Neural cell (in vitro differentiated cells): ENCODE results near the gene NPAS2. TPM values are rescaled to one million over a fixed set of nuclear protein-coding genes. Genes with fewer than 3 reads are reported as not detected.

Experiments used
- H2AFZ ChIP-seq: fragments of 200-600, 300-800 bp; sonication (generic), shearing (Covaris generic); 2 replicates; pipeline ENCODE4 v1.6.0; 2014; ENCODE audit warnings: low read depth, mild to moderate bottlenecking, antibody characterized with exemption, low read length, moderate library complexity
- H3F3A ChIP-seq: fragments of 200-600 bp; shearing (Covaris generic); 2 replicates; pipeline ENCODE4 v1.6.1; 2016; ENCODE audit warnings: mild to moderate bottlenecking, moderate library complexity, mixed read lengths, antibody characterized with exemption, low read length; ENCODE audit not compliant: insufficient read depth, poor library complexity, severe bottlenecking
- H3K27ac ChIP-seq: fragments of 200-600, 300-800 bp; sonication (generic), shearing (Covaris generic); 2 replicates; pipeline ENCODE4 v1.5.1; 2014; ENCODE audit warnings: mild to moderate bottlenecking, low read length, moderate library complexity
- H3K27me3 ChIP-seq: fragments of 300-800, 200-600 bp; sonication (generic), shearing (Covaris generic); 2 replicates; pipeline ENCODE4 v1.6.0; 2014; ENCODE audit warnings: mild to moderate bottlenecking, low read depth, low read length, moderate library complexity; ENCODE audit not compliant: insufficient read depth
- H3K36me3 ChIP-seq: fragments of 300-800, 200-600 bp; sonication (generic), shearing (Covaris generic); 2 replicates; pipeline ENCODE4 v1.5.1; 2014; ENCODE audit warnings: mild to moderate bottlenecking, antibody characterized with exemption, low read length, moderate library complexity; ENCODE audit not compliant: insufficient read depth
- H3K4me2 ChIP-seq: fragments of 300-800, 200-600 bp; sonication (generic), shearing (Covaris generic); 2 replicates; pipeline ENCODE4 v1.6.0; 2014; ENCODE audit warnings: mild to moderate bottlenecking, low read length
- H3K4me3 ChIP-seq: fragments of 300-800, 200-600 bp; sonication (generic), shearing (Covaris generic); 2 replicates; pipeline ENCODE4 v1.5.1; 2014; ENCODE audit warnings: mild to moderate bottlenecking, low read length, moderate library complexity
- H3K79me2 ChIP-seq: fragments of 200-600 bp; shearing (Covaris generic); replicated peaks from 2 replicates; pipeline ENCODE4 v1.6.0; 2014; ENCODE audit warnings: mild to moderate bottlenecking, low read length, moderate library complexity; ENCODE audit not compliant: insufficient read depth
- H3K9ac ChIP-seq: fragments of 300-800, 200-600 bp; sonication (generic), shearing (Covaris generic); 2 replicates; pipeline ENCODE4 v1.6.1; 2016; ENCODE audit warnings: mild to moderate bottlenecking, low read length, mixed read lengths
- H3K9me2 ChIP-seq: fragments of 200-600 bp; shearing (Covaris generic); 2 replicates; pipeline ENCODE4 v1.6.1; 2016; ENCODE audit warnings: mild to moderate bottlenecking, low read length, mixed read lengths; ENCODE audit not compliant: insufficient read depth
- H3K9me3 ChIP-seq: fragments of 200-600, 300-800 bp; sonication (generic), shearing (Covaris generic); 2 replicates; pipeline ENCODE4 v1.6.1; 2016; ENCODE audit warnings: mild to moderate bottlenecking, mixed run types, low read length, moderate library complexity, mixed read lengths
- H4K20me1 ChIP-seq: fragments of 200-600 bp; shearing (Covaris generic); 2 replicates; pipeline ENCODE4 v1.6.1; 2016; ENCODE audit warnings: mild to moderate bottlenecking, mixed run types; ENCODE audit not compliant: insufficient read depth
- CTCF ChIP-seq: fragments of 450-650 bp; IDR thresholded peaks from 2 replicates; pipeline ENCODE4 v1.5.1; 2014; ENCODE audit warnings: antibody characterized with exemption, mild to moderate bottlenecking, moderate library complexity; ENCODE audit not compliant: poor library complexity, severe bottlenecking
- EP300 ChIP-seq: fragments of 450-650 bp; conservative IDR thresholded peaks from 2 replicates; pipeline ENCODE4 v1.6.1; 2014; ENCODE audit warnings: antibody characterized with exemption, mild to moderate bottlenecking, moderate library complexity; ENCODE audit not compliant: poor library complexity, severe bottlenecking
- EZH2 ChIP-seq: fragments of 200-600, 300-800 bp; shearing (Covaris generic), sonication (generic); IDR thresholded peaks from 2 replicates; pipeline ENCODE4 v1.6.1; 2014; ENCODE audit warnings: antibody characterized with exemption, low read length, borderline replicate concordance, mild to moderate bottlenecking; ENCODE audit not compliant: insufficient read depth, poor library complexity, severe bottlenecking
- MXI1 ChIP-seq: fragments of 450-650 bp; conservative IDR thresholded peaks from 2 replicates; pipeline ENCODE4 v1.6.1; 2014; ENCODE audit warnings: antibody characterized with exemption, mild to moderate bottlenecking; ENCODE audit not compliant: poor library complexity, severe bottlenecking
- POLR2AphosphoS5 ChIP-seq: IDR thresholded peaks from 2 replicates; pipeline ENCODE4 v1.6.1; 2012
- RAD21 ChIP-seq: fragments of 450-650 bp; conservative IDR thresholded peaks from 2 replicates; pipeline ENCODE4 v1.6.1; 2014; ENCODE audit warnings: antibody characterized with exemption, mild to moderate bottlenecking, moderate library complexity
- REST ChIP-seq: IDR thresholded peaks from 2 replicates; pipeline ENCODE4 v1.6.1; 2012; ENCODE audit warnings: borderline replicate concordance
- SMC3 ChIP-seq: fragments of 450-650 bp; conservative IDR thresholded peaks from 2 replicates; pipeline ENCODE4 v1.6.1; 2014; ENCODE audit warnings: antibody characterized with exemption, mild to moderate bottlenecking, moderate library complexity; ENCODE audit not compliant: poor library complexity
- TAF1 ChIP-seq: IDR thresholded peaks from 2 replicates; pipeline ENCODE4 v1.6.1; 2012; ENCODE audit warnings: low read depth
- polyA plus RNA-seq: library from polyadenylated mRNA; depleted of rRNA; stranded (reverse); fragments of >200 nt; gene quantifications from 2 replicates; pipeline ENCODE4 v1.2.3, GENCODE V29; 2014

The NPAS2 gene
- polyA plus RNA-seq, 1 donor from 2014 or later = 2.1 TPM

GRCh38 chr2:100844514-100844913, 24.6 kb downstream of the NPAS2 start:
- Histone ChIP-seq H3K79me2 (no peaks in the 10 kb centered on the region), H3K27ac (no peak overlapping the region), H3K9me3 (no peaks in the 10 kb centered on the region), H3K27me3 (no peaks in the 10 kb centered on the region), H3K36me3 (no peaks in the 10 kb centered on the region), H3F3A (no peaks in the 10 kb centered on the region), H3K9me2 (no peaks in the 10 kb centered on the region), H4K20me1 (no peaks in the 10 kb centered on the region), H3K9ac (no peak overlapping the region), H3K4me2 (no peak overlapping the region), H3K4me3 (no peak overlapping the region), H2AFZ (no peak overlapping the region)
- no peak for TF ChIP-seq SMC3
- TF ChIP-seq CTCF = no peak
- TF ChIP-seq POLR2AphosphoS5 = no peak
- TF ChIP-seq EP300 = no peak
- TF ChIP-seq RAD21 = no peak
- no peak for TF ChIP-seq TAF1
- TF ChIP-seq REST = no peak
- no peak for TF ChIP-seq EZH2
- no peak for TF ChIP-seq MXI1

- no peaks in the 10 kb centered on the region for H3K79me2 ChIP-seq
- no peak overlapping the region for H2AFZ ChIP-seq
- no peaks in the 10 kb centered on the region for H4K20me1 ChIP-seq
- H3K27me3 ChIP-seq = no peaks in the 10 kb centered on the region
- no peaks in the 10 kb centered on the region for H3F3A ChIP-seq
- H3K4me2 ChIP-seq = no peak overlapping the region
- no peak overlapping the region for H3K9ac ChIP-seq
- H3K9me2 ChIP-seq = no peaks in the 10 kb centered on the region
- H3K27ac ChIP-seq = no peak overlapping the region
- H3K36me3 ChIP-seq = no peaks in the 10 kb centered on the region
- no peaks in the 10 kb centered on the region for H3K9me3 ChIP-seq
- TF ChIP-seq SMC3 = no peak
- TF ChIP-seq CTCF = no peak
- no peak for TF ChIP-seq REST
- TF ChIP-seq POLR2AphosphoS5 = no peak
- no peak for TF ChIP-seq EZH2
- no peak for TF ChIP-seq TAF1
- no peak for TF ChIP-seq RAD21
- TF ChIP-seq MXI1 = no peak
- no peak for TF ChIP-seq EP300
- H3K4me3 ChIP-seq = no peak overlapping the region
These were observed 25.4 kb downstream of the NPAS2 start for GRCh38 chr2:100845141-100845991.
